Trophoblast cell (in vitro differentiated cells and primary cell): ENCODE measurements around the gene ERBB3.

Experiments used
- DNase-seq, 2 donors: peaks; one replicate each; pipeline ENCODE4 v3.0.0-alpha.2; 2016
- H2AFZ ChIP-seq: 2 replicates; pipeline ENCODE4 v1.6.1; 2013; ENCODE audit warnings: low read length, moderate library complexity, mild to moderate bottlenecking; ENCODE audit not compliant: insufficient read depth, poor library complexity
- H2AK5ac ChIP-seq: 2 replicates; pipeline ENCODE4 v1.6.1; 2013; ENCODE audit warnings: mild to moderate bottlenecking, low read length
- H2BK120ac ChIP-seq: 2 replicates; pipeline ENCODE4 v1.6.1; 2013; ENCODE audit warnings: low read length, mild to moderate bottlenecking, moderate library complexity; ENCODE audit not compliant: insufficient read depth, poor library complexity
- H2BK12ac ChIP-seq: 2 replicates; pipeline ENCODE4 v1.6.1; 2013; ENCODE audit warnings: mild to moderate bottlenecking, low read length, moderate library complexity
- H2BK5ac ChIP-seq: 2 replicates; pipeline ENCODE4 v1.6.1; 2013; ENCODE audit warnings: low read length, low read depth, moderate library complexity, mild to moderate bottlenecking; ENCODE audit not compliant: poor library complexity
- H3K14ac ChIP-seq: 2 replicates; pipeline ENCODE4 v1.6.1; 2013; ENCODE audit warnings: mild to moderate bottlenecking, low read length
- H3K18ac ChIP-seq: 2 replicates; pipeline ENCODE4 v1.6.1; 2013; ENCODE audit warnings: mild to moderate bottlenecking, low read length
- H3K23ac ChIP-seq: 2 replicates; pipeline ENCODE4 v1.6.1; 2013; ENCODE audit warnings: low read length
- H3K27ac ChIP-seq: 2 replicates; pipeline ENCODE4 v1.5.1; 2013; ENCODE audit warnings: low read depth, mild to moderate bottlenecking, inconsistent platforms, low read length, moderate library complexity
- H3K27me3 ChIP-seq: 2 replicates; pipeline ENCODE4 v1.6.1; 2013; ENCODE audit warnings: inconsistent platforms, mild to moderate bottlenecking, low read length, moderate library complexity; ENCODE audit not compliant: insufficient read depth
- H3K36me3 ChIP-seq, 2 experiments: 1 replicate in 1 of 2; 2 replicates in 1 of 2; pipeline ENCODE4 v1.6.1; 2013; ENCODE audit warnings: low read length in 2 of 2, mild to moderate bottlenecking in 2 of 2, moderate library complexity in 1 of 2; ENCODE audit not compliant: insufficient read depth in 2 of 2, control insufficient read depth in 1 of 2
- H3K4ac ChIP-seq: 2 replicates; pipeline ENCODE4 v1.6.1; 2013; ENCODE audit warnings: low read depth, mild to moderate bottlenecking, low read length, moderate library complexity
- H3K4me1 ChIP-seq, 2 experiments: 1 replicate in 1 of 2; 2 replicates in 1 of 2; pipeline ENCODE4 v1.6.1; 2013; ENCODE audit warnings: low read length in 2 of 2, mild to moderate bottlenecking in 2 of 2, moderate library complexity in 1 of 2; ENCODE audit not compliant: insufficient read depth in 2 of 2, control insufficient read depth in 1 of 2
- H3K4me2 ChIP-seq: 2 replicates; pipeline ENCODE4 v1.6.1; 2013; ENCODE audit warnings: inconsistent platforms, mild to moderate bottlenecking, low read length, moderate library complexity
- H3K4me3 ChIP-seq: 2 replicates; pipeline ENCODE4 v1.5.1; 2013; ENCODE audit warnings: mild to moderate bottlenecking, low read depth, low read length, inconsistent platforms
- H3K79me1 ChIP-seq: one replicate; pipeline ENCODE4 v1.6.1; 2013; ENCODE audit warnings: low read length
- H3K79me2 ChIP-seq: 2 replicates; pipeline ENCODE4 v1.6.1; 2013; ENCODE audit warnings: low read length, mild to moderate bottlenecking; ENCODE audit not compliant: control insufficient read depth, insufficient read depth, poor library complexity
- H3K9ac ChIP-seq: 2 replicates; pipeline ENCODE4 v1.6.1; 2013; ENCODE audit warnings: mild to moderate bottlenecking, low read length
- H3K9me3 ChIP-seq: 2 replicates; pipeline ENCODE4 v1.6.1; 2013; ENCODE audit warnings: low read depth, mild to moderate bottlenecking, control low read depth, inconsistent platforms, low read length; ENCODE audit not compliant: insufficient read depth
- H4K12ac ChIP-seq: 2 replicates; pipeline ENCODE4 v1.6.1; 2013; ENCODE audit warnings: low read depth, mild to moderate bottlenecking, low read length, moderate library complexity
- H4K8ac ChIP-seq: 2 replicates; pipeline ENCODE4 v1.6.1; 2013; ENCODE audit warnings: low read depth, mild to moderate bottlenecking, low read length, moderate library complexity
- H4K91ac ChIP-seq: one replicate; pipeline ENCODE4 v1.6.1; 2013; ENCODE audit warnings: low read depth, mild to moderate bottlenecking, low read length, moderate library complexity
- WGBS: extraction: QIAGEN DNeasy Blood & Tissue Kit; methylation state at CpG from one replicate; pipeline ENCODE4 v1.1.7; 2013; ENCODE audit warnings: missing lambda C conversion rate; ENCODE audit not compliant: insufficient read length, insufficient coverage; ENCODE audit errors: extremely low coverage; 5-methylcytosine and 5-hydroxymethylcytosine counted together

The ERBB3 gene

GRCh38 chr12:56102683-56103065 lies 22.7 kb downstream of the ERBB3 start:
- H2BK5ac ChIP-seq: no peak overlapping the region

GRCh38 chr12:56103066-56103711 lies 23.2 kb downstream of the ERBB3 start:
- Histone ChIP-seq H3K23ac (no peak overlapping the region), H2AK5ac (no peak overlapping the region), H3K18ac (no peak overlapping the region), H3K9me3 (no peaks in the 10 kb centered on the region), H3K9ac (no peak overlapping the region), H3K4me1 (peaks cover 0 to 4% of the 10 kb centered on the region in 2 experiments), H4K91ac (no peak overlapping the region), H2AFZ (no peak overlapping the region), H3K27ac (peak overlapping the region; percentile 81), H2BK12ac (no peak overlapping the region), H3K36me3 (peaks cover 28 to 40% of the 10 kb centered on the region in 2 experiments), H3K14ac (no peak overlapping the region), H3K4me2 (peak overlapping the region; percentile 72), H3K27me3 (no peaks in the 10 kb centered on the region), H4K8ac (no peak overlapping the region), H3K79me1 (peaks cover 8% of the 10 kb centered on the region), H4K12ac (no peak overlapping the region), H2BK5ac (no peak overlapping the region), H3K4ac (no peak overlapping the region), H2BK120ac (no peak overlapping the region), H3K4me3 (no peak overlapping the region), H3K79me2 (peaks cover 10% of the 10 kb centered on the region)
- WGBS: no CpG with 5 or more reads among the region's 6 CpGs
- DNase-seq: no peak

More at GRCh38 chr12:56102683-56103065, 22.7 kb downstream of the ERBB3 start:
- peaks cover 27 to 37% of the 10 kb centered on the region in 2 experiments for H3K36me3 ChIP-seq
- H3K27ac ChIP-seq: no peak overlapping the region
- no peak overlapping the region for H3K14ac ChIP-seq
- DNase-seq: no peak
- no peak overlapping the region for H3K23ac ChIP-seq
- H3K9me3 ChIP-seq: no peaks in the 10 kb centered on the region
- H3K27me3 ChIP-seq: no peaks in the 10 kb centered on the region
- no peak overlapping the region for H3K18ac ChIP-seq
- H2BK12ac ChIP-seq: no peak overlapping the region
- H3K4me1 ChIP-seq: peaks cover 0 to 4% of the 10 kb centered on the region in 2 experiments
- no peak overlapping the region for H2AFZ ChIP-seq
- no peak overlapping the region for H3K9ac ChIP-seq
- no peak overlapping the region for H4K8ac ChIP-seq
- no peak overlapping the region for H3K4me3 ChIP-seq
- no peak overlapping the region for H2AK5ac ChIP-seq
- H3K4me2 ChIP-seq: no peak overlapping the region
- no peak overlapping the region for H3K4ac ChIP-seq
- no peak overlapping the region for H4K91ac ChIP-seq
- peaks cover 8% of the 10 kb centered on the region for H3K79me1 ChIP-seq
- no peak overlapping the region for H4K12ac ChIP-seq
- no CpG with 5 or more reads among the region's 1 CpG for WGBS
- H2BK120ac ChIP-seq: no peak overlapping the region
- peaks cover 10% of the 10 kb centered on the region for H3K79me2 ChIP-seq

DNA sequence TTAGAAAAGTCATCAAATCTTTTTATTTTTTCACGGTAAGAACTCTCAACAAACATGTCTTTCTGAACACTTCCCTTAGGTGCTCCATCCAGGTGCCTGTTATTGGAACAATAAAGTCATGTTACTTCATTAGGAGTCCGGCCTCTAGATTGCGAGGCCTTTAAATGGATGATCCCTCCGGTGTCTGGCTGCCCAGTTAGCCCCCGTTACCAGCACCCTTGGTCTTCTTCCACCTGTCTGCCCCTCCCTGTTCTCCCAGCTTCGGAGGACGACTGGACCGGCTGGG lies 23.8 kb downstream of the ERBB3 start:
- no peak for DNase-seq
- Histone ChIP-seq H3K9ac (peak overlapping the region; percentile 50), H2BK120ac (no peak overlapping the region), H3K4me1 (peaks cover 0 to 4% of the 10 kb centered on the region in 2 experiments), H3K4ac (peak overlapping the region; percentile 30), H2AFZ (peak overlapping the region; percentile 98), H2AK5ac (no peak overlapping the region), H3K4me3 (peak overlapping the region; percentile 70), H3K79me2 (peaks cover 10% of the 10 kb centered on the region), H3K14ac (peak overlapping the region; percentile 78), H3K27me3 (no peaks in the 10 kb centered on the region), H3K4me2 (peak overlapping the region; percentile 72), H3K23ac (no peak overlapping the region), H3K18ac (peak overlapping the region; percentile 21), H3K79me1 (peaks cover 8% of the 10 kb centered on the region), H3K9me3 (no peaks in the 10 kb centered on the region), H4K8ac (peak overlapping the region; percentile 85), H3K36me3 (peaks cover 25 to 37% of the 10 kb centered on the region in 2 experiments), H2BK12ac (no peak overlapping the region), H2BK5ac (peak overlapping the region; percentile 21), H4K12ac (peak overlapping the region; percentile 76), H3K27ac (peak overlapping the region; percentile 81), H4K91ac (peak overlapping the region; percentile 78)
- WGBS: no CpG with 5 or more reads among the region's 8 CpGs

DNA sequence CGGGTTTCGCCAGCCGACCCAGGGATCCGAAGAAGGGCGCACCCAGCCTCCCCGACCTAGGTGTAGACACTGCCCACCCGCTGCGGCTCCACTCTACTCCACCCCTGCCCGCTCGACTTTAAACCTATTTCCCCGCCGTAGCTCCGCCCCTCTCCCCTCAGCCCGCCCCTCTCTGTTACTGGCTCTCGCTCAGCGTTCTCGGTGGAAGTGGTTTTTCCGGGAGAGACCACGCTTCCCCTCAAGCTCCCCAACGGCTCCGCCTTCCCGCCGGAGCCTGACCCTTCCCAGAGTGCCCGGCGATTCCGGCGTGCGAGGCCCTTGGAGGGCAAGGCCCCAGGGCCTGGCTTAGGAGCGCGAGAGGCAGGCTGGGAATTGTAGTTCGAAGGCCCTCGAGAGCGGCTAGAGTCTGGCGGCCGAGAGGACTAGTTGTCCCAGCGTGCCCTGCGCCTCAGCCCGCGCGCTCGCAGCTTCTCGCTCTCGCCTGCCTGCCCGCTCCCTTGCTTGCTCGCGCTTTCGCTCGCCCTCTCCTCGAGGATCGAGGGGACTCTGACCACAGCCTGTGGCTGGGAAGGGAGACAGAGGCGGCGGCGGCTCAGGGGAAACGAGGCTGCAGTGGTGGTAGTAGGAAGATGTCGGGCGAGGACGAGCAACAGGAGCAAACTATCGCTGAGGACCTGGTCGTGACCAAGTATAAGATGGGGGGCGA lies 24.3 kb downstream of the ERBB3 start, which contains the start of gene PA2G4:
PA2G4 (plus strand) TSS at position 451 of the 706 bp plus-strand sequence; CDS start at position 630, 179 bp downstream.
- Histone ChIP-seq H2AFZ (peak within 1 kb of the TSS; percentile 98), H3K4ac (peak within 1 kb of the TSS; percentile 90), H3K4me3 (peak within 1 kb of the TSS; percentile 95), H3K4me1 (peaks cover 0 to 4% of the 10 kb centered on the region in 2 experiments), H3K36me3 (peaks cover 23 to 36% of the 10 kb centered on the region in 2 experiments), H3K27me3 (no peaks in the 10 kb centered on the region), H3K9me3 (no peaks in the 10 kb centered on the region), H4K8ac (peak within 1 kb of the TSS; percentile 85), H2BK12ac (no peak within 1 kb of the TSS), H3K18ac (peak within 1 kb of the TSS; percentile 87), H3K79me2 (peaks cover 10% of the 10 kb centered on the region), H3K27ac (peak within 1 kb of the TSS; percentile 81), H3K9ac (peak within 1 kb of the TSS; percentile 82), H2BK5ac (peak within 1 kb of the TSS; percentile 78), H3K79me1 (peaks cover 8% of the 10 kb centered on the region), H2AK5ac (peak within 1 kb of the TSS; percentile 65), H4K12ac (peak within 1 kb of the TSS; percentile 76), H3K4me2 (peak within 1 kb of the TSS; percentile 97), H2BK120ac (peak within 1 kb of the TSS; percentile 23), H3K14ac (peak within 1 kb of the TSS; percentile 89), H3K23ac (no peak within 1 kb of the TSS), H4K91ac (peak within 1 kb of the TSS; percentile 78)
- peak; percentile 100 for DNase-seq
- no CpG with 5 or more reads among the region's 60 CpGs for whole genome bisulfite sequencing
